Measurements from ENCODE around the gene SPATA16.
"Not testable (repeated sequence)": the region's sequence is repeated elsewhere in the genome, so short reads cannot be mapped to it uniquely, and the experiment has no call there.

The SPATA16 gene

GRCh38 chr3:173140986-173141385, at the start of gene SPATA16:
Gene SPATA16, minus strand, starts transcription at chr3:173141235. Its CDS starts 23,504 bp downstream, at chr3:173117731.
- no peak for DNase-seq

DNA sequence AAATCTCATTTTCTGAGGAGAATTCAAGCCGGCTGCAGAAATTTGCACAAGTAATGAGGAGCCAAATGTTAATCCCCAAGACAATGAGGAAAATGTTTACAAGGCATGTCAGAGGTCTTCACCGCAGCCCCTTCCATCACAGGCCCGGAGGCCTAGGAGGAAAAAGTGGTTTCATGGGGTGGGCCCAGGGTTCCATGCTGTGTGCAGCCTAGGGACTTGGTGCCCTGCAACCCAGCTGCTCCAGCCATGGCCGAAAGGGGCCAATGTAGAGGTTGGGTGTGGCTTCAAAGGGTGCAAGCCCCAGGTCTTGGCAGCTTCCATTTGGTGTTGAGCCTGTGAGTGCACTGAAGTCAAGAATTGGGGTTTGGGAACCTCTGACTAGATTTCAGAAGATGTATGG, 42.0 kb upstream of the SPATA16 start:
- DNase-seq, result not testable (repeated sequence)

DNA sequence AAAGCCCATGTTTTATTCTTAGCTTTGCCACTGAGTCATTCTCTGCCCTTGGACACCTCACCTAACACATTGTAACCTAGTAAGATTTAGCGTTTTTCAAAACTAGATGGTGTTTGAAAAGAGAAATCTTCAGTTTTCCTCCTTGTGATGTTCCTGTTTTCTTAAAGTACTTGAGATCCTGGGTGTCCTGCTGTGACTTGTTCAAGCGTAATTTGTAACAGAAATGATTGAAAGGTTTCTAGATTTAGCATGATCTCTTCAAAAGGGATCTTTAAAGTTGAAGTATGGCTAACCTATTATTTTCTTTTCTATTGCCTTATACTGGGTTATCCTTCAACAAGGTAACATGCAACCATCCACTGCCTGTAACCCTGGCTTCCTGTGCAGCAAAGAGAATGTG, 32.6 kb upstream of the SPATA16 start:
- DNase-seq, result no peak

DNA sequence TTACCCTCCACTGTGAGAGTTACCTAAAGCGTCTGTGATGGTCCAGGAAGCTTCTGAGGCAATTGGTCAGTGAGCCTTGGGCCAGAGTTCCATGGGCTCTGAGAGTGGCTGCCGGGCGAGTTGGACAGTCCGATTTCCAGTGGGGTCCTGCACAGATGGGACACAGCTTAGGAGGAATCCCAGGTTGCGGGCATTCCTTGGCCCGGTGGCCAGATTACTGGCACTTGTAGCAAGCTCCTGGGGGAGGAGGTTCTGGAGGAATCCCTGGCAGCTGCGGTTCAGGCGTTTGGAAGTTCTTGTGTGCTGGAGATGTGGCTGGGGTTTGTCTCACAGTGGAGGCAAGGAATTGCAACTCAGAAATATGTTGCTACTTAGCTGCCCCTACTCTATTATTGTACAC, 18.1 kb upstream of the SPATA16 start:
- not testable (repeated sequence) for DNase-seq

DNA sequence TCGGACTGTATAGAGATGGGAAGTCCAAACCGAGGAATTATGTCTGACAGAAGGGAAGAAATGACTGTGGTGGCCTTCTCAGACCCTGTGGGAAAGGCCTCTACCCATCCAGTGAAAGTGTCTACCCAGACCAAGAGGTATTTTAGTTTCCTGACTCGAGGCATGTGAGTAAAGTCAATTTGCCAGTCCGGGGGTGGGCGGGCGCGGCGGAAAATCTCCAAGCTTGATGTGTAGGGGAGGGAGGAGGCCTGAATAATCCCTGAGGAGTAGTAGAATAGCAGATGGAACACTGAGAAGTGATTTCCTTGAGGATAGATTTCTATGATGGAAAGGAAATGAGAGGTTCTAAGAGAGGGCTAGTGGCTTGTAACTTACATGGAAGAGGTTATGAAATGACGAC, 15.5 kb upstream of the SPATA16 start:
- not testable (repeated sequence) for DNase-seq

GRCh38 chr3:173153631-173154030, 12.6 kb upstream of the SPATA16 start:
- no peak for DNase-seq

DNA sequence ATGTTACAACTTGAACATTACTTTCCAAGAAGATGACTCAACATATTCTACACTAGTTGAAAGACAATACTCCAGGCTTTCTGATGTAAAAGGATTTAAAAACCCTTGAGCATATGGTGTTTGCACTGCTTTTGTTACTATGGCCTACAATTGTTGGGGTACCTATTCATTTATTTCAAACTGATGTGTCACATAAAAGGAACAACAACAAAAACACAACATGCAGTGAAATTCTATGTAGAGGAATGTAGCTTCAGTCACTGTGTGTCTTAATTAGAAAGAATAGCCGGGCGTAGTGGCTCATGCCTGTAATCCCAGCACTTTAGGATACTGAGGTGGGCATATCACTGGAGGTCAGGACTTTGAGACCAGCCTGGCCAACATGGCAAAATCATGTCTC, 1.6 kb downstream of the SPATA16 start:
- DNase-seq, result no peak

GRCh38 chr3:173138026-173138425, 3.0 kb downstream of the SPATA16 start:
- no peak for DNase-seq

GRCh38 chr3:173135059-173135458, 6.0 kb downstream of the SPATA16 start:
- no peak for DNase-seq

DNA sequence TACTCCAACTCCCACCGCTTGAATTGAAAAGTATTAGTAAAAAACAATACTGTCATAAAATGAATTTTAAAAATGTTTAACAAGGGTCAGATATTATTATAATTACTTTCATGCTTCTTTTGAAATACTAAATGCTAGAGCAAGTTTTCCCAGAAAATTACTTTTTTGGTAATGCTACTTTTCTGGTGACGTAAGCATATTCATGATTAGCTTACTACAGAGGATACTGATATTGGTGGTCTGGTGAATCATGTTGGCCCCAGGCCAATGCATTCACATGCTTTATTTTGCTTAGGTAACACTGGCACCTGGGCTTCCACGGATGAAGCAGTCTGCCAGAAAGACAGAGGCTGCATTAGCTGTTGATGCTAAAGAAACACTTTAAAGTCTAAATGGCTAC, 12.4 kb downstream of the SPATA16 start:
- no peak for DNase-seq

DNA sequence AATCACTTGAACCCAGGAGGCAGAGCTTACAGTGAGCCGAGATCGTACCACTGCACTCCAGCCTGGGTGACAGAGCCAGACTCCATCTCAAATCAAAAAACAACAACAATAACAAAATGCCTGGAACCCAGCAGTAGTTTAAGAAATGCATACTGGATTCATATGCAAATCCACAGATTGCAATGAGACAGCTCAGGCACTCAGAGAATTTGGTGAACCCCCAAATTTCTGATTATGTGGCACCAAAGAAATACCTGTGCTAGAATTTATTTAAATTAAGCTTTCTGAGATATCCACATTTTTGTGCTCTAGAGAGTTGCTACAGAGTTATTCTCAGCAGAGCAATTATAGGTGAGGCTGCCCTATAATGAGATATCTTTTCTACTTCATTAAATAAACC, 29.7 kb downstream of the SPATA16 start:
- no peak for DNase-seq

DNA sequence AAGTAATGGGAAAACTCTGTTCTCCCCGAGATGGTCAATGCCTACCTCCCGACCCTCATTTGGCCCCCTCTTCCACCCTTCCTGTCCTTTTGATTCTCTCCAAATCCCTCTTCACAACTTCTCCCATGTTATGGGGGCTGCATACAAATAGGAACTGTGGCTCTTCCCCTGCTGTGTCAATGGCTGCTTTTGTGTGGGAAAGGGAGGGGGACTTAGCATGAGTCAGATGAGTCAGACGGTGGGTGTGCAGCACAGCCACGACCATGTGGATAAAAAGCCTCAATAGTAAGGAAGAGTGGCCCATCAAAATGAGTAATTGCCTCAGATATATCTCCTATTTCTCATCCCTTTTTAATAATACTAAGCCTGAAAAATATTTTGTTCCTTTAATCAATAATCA, 31.9 kb downstream of the SPATA16 start:
- no peak for DNase-seq

DNA sequence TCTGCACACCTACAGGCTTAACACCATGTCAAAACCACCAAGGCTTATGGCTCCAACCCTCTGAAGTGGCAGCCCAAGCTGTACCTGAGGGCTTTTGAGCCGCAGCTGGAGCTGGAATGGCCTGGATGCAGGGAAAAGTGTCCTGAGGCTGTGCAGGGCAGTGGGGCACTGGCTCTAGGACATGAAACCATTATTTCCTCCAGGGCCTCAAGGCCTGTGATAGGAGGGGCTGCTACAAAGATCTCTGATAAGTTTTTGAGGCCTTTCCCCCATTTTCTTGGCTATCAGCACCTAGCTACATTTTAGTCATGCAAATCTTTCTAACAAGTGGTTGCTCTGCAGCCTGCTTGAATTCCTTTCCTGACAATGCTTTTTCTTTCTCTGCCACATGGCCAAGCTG, 37.6 kb downstream of the SPATA16 start:
- DNase-seq, result no peak

DNA sequence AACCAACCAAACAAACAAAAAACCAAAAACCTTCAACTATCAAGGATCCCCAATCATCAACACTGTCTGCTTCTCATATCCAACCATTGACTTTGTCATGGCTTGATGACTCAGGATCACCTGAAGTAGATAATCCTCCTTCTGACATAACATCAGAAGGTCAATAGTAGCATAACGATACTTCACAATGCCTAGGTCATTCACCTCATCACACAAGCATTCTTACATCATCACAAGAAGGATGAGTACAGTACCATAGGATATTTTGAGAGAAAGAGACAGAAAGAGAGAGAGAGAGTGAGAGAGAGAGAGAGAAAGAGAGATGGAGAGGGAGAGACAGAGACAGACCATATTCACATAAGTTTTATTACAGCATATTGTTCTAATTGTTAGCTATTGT, 42.1 kb downstream of the SPATA16 start:
- DNase-seq, result no peak

- DNase-seq, result no peak
These were observed 43.8 kb downstream of the SPATA16 start for GRCh38 chr3:173096994-173097785.

- no peak for DNase-seq
These were observed 44.9 kb downstream of the SPATA16 start for GRCh38 chr3:173096140-173096539.

DNA sequence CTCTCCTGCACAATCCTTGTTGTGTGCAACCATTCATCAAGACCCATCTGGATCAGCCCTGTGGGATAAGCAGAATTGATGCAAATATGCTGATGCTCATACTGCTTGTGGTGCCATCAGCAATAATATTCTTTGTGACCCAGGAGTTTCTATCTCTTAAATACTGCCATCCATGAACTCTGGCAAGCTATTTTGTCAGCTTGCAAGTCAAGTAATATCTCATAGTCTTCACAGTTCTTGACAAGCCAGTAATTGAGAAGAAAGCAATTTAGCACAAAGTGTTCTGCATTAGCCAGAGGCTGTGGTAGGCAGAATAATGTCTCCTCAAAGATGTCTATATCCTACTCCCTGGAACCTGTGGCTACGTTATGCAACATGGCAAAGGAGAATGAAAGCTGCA, 49.0 kb downstream of the SPATA16 start:
- DNase-seq, result no peak

DNA sequence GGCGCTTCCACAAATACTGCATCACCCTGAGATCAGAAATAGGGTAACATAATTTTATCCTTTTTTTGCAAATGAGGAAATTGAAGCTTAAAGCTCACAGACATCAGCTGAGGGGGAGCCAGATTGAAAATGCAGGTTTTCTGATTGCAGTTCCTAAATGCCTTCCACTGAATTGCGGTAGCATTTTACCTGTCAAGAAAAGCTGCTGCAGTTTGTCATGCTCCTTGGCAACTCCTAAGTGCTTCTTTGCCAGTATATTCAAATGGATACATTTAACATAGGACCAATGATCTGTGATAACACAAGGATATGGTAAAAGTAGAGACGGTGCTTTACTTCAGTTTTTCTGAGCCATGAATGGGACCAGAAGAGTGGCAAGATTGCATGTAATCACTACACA, 50.5 kb downstream of the SPATA16 start:
- no peak for DNase-seq

DNA sequence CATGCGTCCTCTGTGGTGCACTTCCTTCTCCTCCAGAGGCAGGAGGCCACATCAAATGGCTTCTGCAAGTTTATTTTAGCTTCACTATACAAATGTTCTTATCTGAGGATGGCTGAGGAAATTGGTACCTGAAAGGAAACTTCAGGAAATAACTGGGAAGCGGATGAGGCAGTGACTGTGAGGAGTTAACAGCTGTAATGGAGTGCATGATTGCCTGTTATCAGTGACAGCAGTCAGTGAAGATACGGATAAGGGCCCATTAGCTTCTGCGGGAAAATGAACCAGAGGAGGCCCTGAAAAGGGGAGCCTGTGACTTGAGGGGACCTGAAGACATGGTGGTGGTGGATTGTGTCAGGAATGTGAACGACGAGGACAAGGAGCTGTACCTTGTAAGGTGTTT, 51.8 kb downstream of the SPATA16 start:
- no peak for DNase-seq

- DNase-seq, result no peak
These were observed 62.5 kb downstream of the SPATA16 start for GRCh38 chr3:173078525-173078924.

GRCh38 chr3:173066044-173067004, 74.7 kb downstream of the SPATA16 start:
- DNase-seq, result no peak

DNA sequence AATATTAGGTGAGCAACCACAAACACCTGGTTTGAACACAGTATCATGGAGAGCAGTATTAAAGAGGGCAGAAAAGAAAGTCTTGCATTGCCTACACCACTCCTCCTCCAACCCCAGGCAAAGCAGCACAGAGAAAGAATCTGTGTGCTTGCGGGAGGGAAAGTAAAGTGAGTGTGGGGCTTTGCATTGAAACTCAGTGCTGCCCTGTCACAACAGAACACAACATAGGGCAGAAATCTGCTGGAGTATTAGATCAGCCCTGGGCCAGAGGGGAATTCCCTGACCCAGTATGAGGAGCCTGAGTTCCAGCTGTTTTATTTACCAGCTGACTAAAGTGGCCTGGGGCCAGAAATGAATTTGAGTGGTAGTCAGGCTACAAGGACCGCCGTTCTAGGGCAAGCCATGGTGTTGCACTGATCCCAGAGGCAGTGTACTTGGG, 75.5 kb downstream of the SPATA16 start:
- DNase-seq, result no peak

GRCh38 chr3:173064631-173065030, 76.4 kb downstream of the SPATA16 start:
- no peak for DNase-seq

GRCh38 chr3:173058229-173058628, 82.8 kb downstream of the SPATA16 start:
- DNase-seq, result no peak
